Heart left ventricle (tissue), 13 donors: ENCODE measurements around the gene TXNDC5.
A peak's percentile ranks its signal among the peaks of the same experiment; 100 is the strongest.

Source experiments
- POLR2A ChIP-seq, 2 donors: fragments of 450-650 bp; IDR thresholded peaks; one replicate each; pipeline ENCODE4 v1.6.1; 2017; ENCODE audit warnings: antibody characterized with exemption in 2 of 2, mild to moderate bottlenecking in 2 of 2, moderate library complexity in 2 of 2
- TF ChIP-seq, protein P1 (sequence below), 12 donors: fragments of 200-600 bp; sonication (generic) in 4 of 12; IDR thresholded peaks; one replicate each; pipeline versions ENCODE4 v1.5.0 to v1.8.0; 2018 to 2022; ENCODE audit warnings: antibody characterized with exemption in 12 of 12, mild to moderate bottlenecking in 5 of 12
- donor health status: ischemic (EF 13 %, LVEDD 7.1; RV severe dilation, severe dysfunction).
- donor health status: DM: no; HTN: yes; CAD: no.
- donor health status: DM: no; HTN: no; CAD: no.
- donor health status: ischemic (EF 25% LVEDD 6.9; RV normal size, moderate dysfunction).
- donor health status: ischemic (EF 25% LVEDD 5.7; RV mildly dilated, moderate dysfunction).
- donor health status: ischemic (EF 35%, LVEDD 5.7; RV mildly dilated, moderate dysfunction).
- donor health status: nonischemic (EF 11% LVEDD 7.7; RV severe dilation, severe dysfunction).
- donor health status: DM: yes; HTN: yes; CAD: no.
- donor health status: PGD.
- donor health status: ischemic (EF 29% LVEDD 5.4; RV normal size, mild dysfunction).
- donor health status: nonischemic (EF 23%, LVEDD 6.1; RV moderate dilation, normal function).

DNA sequence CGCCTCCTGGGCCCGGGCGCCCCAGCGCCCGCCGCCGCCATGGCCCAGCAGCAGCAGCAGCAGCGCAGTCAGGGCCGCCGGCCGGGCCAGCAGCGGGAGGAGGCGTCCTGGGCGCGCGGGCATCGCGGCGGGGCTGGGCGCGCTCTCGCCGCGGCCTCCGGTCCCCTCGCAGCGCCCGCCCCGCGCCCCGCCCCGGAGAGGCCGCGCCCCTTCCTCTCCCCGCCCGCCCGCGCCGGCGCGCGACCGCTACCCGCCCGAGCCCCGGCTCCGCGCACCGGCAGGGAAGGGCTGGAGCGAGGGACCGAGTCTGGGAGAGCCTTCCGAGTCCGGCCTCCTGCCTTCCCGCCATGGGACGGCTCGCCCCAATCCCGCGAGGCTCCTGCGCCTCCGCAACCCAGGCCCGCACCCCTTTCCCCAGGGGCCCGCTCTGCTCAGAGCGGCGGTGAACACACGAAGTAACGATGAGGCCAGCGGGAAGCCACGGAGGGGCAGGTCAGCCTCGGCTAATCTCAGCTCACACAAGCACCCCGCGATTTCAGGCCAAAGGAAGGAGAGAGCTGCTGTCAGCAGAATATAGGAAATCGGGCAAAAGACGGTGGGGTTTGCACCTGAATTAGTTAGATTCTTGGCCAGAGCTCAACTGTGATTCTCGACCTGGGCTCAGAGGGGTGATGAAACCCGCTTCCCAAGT lies at the start of gene TXNDC5:
- peak in 1 of 2 donors; percentile 43 for TF ChIP-seq POLR2A (IDR thresholded peaks at IDR 0.05)
- TF ChIP-seq, protein P1, sequence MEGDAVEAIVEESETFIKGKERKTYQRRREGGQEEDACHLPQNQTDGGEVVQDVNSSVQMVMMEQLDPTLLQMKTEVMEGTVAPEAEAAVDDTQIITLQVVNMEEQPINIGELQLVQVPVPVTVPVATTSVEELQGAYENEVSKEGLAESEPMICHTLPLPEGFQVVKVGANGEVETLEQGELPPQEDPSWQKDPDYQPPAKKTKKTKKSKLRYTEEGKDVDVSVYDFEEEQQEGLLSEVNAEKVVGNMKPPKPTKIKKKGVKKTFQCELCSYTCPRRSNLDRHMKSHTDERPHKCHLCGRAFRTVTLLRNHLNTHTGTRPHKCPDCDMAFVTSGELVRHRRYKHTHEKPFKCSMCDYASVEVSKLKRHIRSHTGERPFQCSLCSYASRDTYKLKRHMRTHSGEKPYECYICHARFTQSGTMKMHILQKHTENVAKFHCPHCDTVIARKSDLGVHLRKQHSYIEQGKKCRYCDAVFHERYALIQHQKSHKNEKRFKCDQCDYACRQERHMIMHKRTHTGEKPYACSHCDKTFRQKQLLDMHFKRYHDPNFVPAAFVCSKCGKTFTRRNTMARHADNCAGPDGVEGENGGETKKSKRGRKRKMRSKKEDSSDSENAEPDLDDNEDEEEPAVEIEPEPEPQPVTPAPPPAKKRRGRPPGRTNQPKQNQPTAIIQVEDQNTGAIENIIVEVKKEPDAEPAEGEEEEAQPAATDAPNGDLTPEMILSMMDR (IDR thresholded peaks at IDR 0.05) = no peak
